SK-N-SH (cell line): Measurements from ENCODE around the gene SLC2A1. TPM values are rescaled to one million over a fixed set of nuclear protein-coding genes. Genes with fewer than 3 reads are reported as not detected.

Experiments
- CTCF ChIA-PET: fragments of 300-600, 350-600 bp; formaldehyde crosslinking; extraction: SDS; loops from one replicate; lab custom pipeline; 2021; lab: Yijun Ruan, JAX
- POLR2A ChIA-PET: fragments of 350-600 bp; sonication (Branson Sonifier 250); formaldehyde crosslinking; extraction: SDS; loops from one replicate; lab custom pipeline; 2020; ENCODE audit warnings: antibody characterized with exemption, inconsistent platforms; lab: Yijun Ruan, JAX
- DNase-seq: peaks from one replicate; pipeline ENCODE4 v3.0.0; 2012
- H2AFZ ChIP-seq: fragments of 200-600 bp; sonication (generic); 2 replicates; pipeline ENCODE4 v1.8.1; 2016; ENCODE audit warnings: antibody characterized with exemption, mild to moderate bottlenecking, low read depth
- H3F3A ChIP-seq: fragments of 200-600 bp; sonication (generic); replicated peaks from 2 replicates; pipeline ENCODE3; 2016; ENCODE audit warnings: antibody characterized with exemption, mild to moderate bottlenecking; ENCODE audit not compliant: insufficient read depth
- H3K27ac ChIP-seq, 2 experiments: fragments of 200-500 bp in 1 of 2; fragments of 200-600 bp in 1 of 2; sonication (Bioruptor generic) in 1 of 2; sonication (generic), shearing (Covaris generic) in 1 of 2; 2 replicates each; pipeline versions ENCODE4 v1.5.1 to v1.6.1; 2014 to 2016; ENCODE audit warnings: low read depth in 2 of 2, inconsistent platforms in 1 of 2, low read length in 1 of 2, mild to moderate bottlenecking in 1 of 2, mixed read lengths in 1 of 2
- H3K27me3 ChIP-seq: fragments of 200-600 bp; sonication (generic), shearing (Covaris generic); 2 replicates; pipeline ENCODE4 v1.6.1; 2016; ENCODE audit warnings: mixed run types; ENCODE audit not compliant: insufficient read depth
- H3K36me3 ChIP-seq, 2 experiments: fragments of 200-500 bp in 1 of 2; fragments of 200-600 bp in 1 of 2; sonication (Bioruptor generic) in 1 of 2; sonication (generic) in 1 of 2; replicated peaks in 1 of 2; 2 replicates each; pipeline versions ENCODE3 to v1.5.1; 2014 to 2016; ENCODE audit warnings: low read length in 1 of 2, mild to moderate bottlenecking in 1 of 2; ENCODE audit not compliant: insufficient read depth in 2 of 2, control insufficient read depth in 1 of 2
- H3K4me1 ChIP-seq, 2 experiments: fragments of 200-500 bp in 1 of 2; fragments of 200-600 bp in 1 of 2; sonication (Bioruptor generic) in 1 of 2; sonication (generic), shearing (Covaris generic) in 1 of 2; 2 replicates each; pipeline versions ENCODE4 v1.5.1 to v1.6.1; 2014 to 2016; ENCODE audit warnings: low read depth in 1 of 2, low read length in 1 of 2, mixed run types in 1 of 2; ENCODE audit not compliant: insufficient read depth in 2 of 2, control insufficient read depth in 1 of 2
- H3K4me2 ChIP-seq: fragments of 200-600 bp; sonication (generic), shearing (Covaris generic); 2 replicates; pipeline ENCODE4 v1.6.1; 2017; ENCODE audit warnings: mixed run types
- H3K4me3 ChIP-seq, 2 experiments: fragments of 200-500 bp in 1 of 2; fragments of 200-600 bp in 1 of 2; sonication (Bioruptor generic) in 1 of 2; sonication (generic), shearing (Covaris generic) in 1 of 2; 2 replicates each; pipeline versions ENCODE4 v1.5.1 to v1.8.1; 2014 to 2016; ENCODE audit warnings: low read depth in 2 of 2, inconsistent platforms in 1 of 2, low read length in 1 of 2, mild to moderate bottlenecking in 1 of 2, mixed read lengths in 1 of 2, moderate library complexity in 1 of 2
- H3K79me2 ChIP-seq: fragments of 200-600 bp; sonication (generic); 2 replicates; pipeline ENCODE4 v1.8.1; 2017; ENCODE audit warnings: mild to moderate bottlenecking; ENCODE audit not compliant: insufficient read depth
- H3K9ac ChIP-seq: fragments of 200-600 bp; sonication (generic); 2 replicates; pipeline ENCODE4 v1.6.1; 2017; ENCODE audit warnings: mixed run types
- H3K9me2 ChIP-seq: fragments of 200-600 bp; sonication (generic); 2 replicates; pipeline ENCODE4 v1.6.1; 2017; ENCODE audit warnings: mixed run types
- H3K9me3 ChIP-seq: fragments of 200-600 bp; sonication (generic); 2 replicates; pipeline ENCODE4 v1.6.1; 2017; ENCODE audit warnings: mixed run types, mild to moderate bottlenecking, moderate library complexity
- H4K20me1 ChIP-seq: fragments of 200-600 bp; sonication (generic); 2 replicates; pipeline ENCODE4 v1.6.1; 2017; ENCODE audit warnings: mild to moderate bottlenecking, mixed run types; ENCODE audit not compliant: insufficient read depth
- EP300 ChIP-seq, 2 experiments: IDR thresholded peaks; 2 replicates each; pipeline versions ENCODE4 v1.4.0 to v1.6.1; 2012; ENCODE audit warnings: borderline replicate concordance in 1 of 2, low read depth in 1 of 2, low read length in 1 of 2
- EZH2phosphoT487 ChIP-seq: fragments of 200-600 bp; sonication (generic); IDR thresholded peaks from 2 replicates; pipeline ENCODE4 v1.6.1; 2017; ENCODE audit warnings: low read depth, mixed run types, mild to moderate bottlenecking, antibody characterized with exemption, moderate library complexity, borderline replicate concordance
- FOSL2 ChIP-seq: IDR thresholded peaks from 2 replicates; pipeline ENCODE4 v1.4.0; 2012; ENCODE audit warnings: low read depth, mild to moderate bottlenecking, moderate library complexity, borderline replicate concordance
- GABPA ChIP-seq: IDR thresholded peaks from 2 replicates; pipeline ENCODE4 v1.4.0; 2012; ENCODE audit warnings: low read depth, mild to moderate bottlenecking
- GATA2 ChIP-seq: sonication (generic); formaldehyde crosslinking; IDR thresholded peaks from 2 replicates; pipeline ENCODE4 v1.5.0; 2020; ENCODE audit warnings: mild to moderate bottlenecking, missing genetic modification reagents
- RXRA ChIP-seq: IDR thresholded peaks from 2 replicates; pipeline ENCODE4 v1.4.0; 2012; ENCODE audit warnings: low read depth, mild to moderate bottlenecking, borderline replicate concordance
- SMC3 ChIP-seq: IDR thresholded peaks from 2 replicates; pipeline ENCODE4 v1.6.1; 2012; ENCODE audit warnings: low read depth, low read length, improper control_type of control experiment
- WGBS: methylation state at CpG from one replicate; pipeline ENCODE4 v1.1.6; 2017; ENCODE audit warnings: low lambda C conversion rate; 5-methylcytosine and 5-hydroxymethylcytosine counted together
- polyA plus RNA-seq, 3 experiments: library from polyadenylated mRNA; depleted of rRNA; stranded (reverse); fragments of >200 nt; gene quantifications; 2 replicates each; pipeline ENCODE4 v1.2.3, GENCODE V29; 2012
- TF ChIP-seq, protein P1 (sequence below): IDR thresholded peaks from 2 replicates; pipeline ENCODE4 v1.4.0; 2012; ENCODE audit warnings: low read depth, borderline replicate concordance
- TF ChIP-seq, protein P2 (sequence below): IDR thresholded peaks from 2 replicates; pipeline ENCODE4 v1.6.1; 2012; ENCODE audit warnings: mild to moderate bottlenecking, low read depth, low read length, moderate library complexity
- TF ChIP-seq, protein P3 (sequence below): fragments of 200-600 bp; sonication (generic); IDR thresholded peaks from 2 replicates; pipeline ENCODE4 v1.6.1; 2017; ENCODE audit warnings: antibody characterized with exemption, mild to moderate bottlenecking, moderate library complexity

Gene SLC2A1
- polyA plus RNA-seq, 1 of the 3 experiments (the other 2 are of a cell fraction) = 63.8 TPM

DNA sequence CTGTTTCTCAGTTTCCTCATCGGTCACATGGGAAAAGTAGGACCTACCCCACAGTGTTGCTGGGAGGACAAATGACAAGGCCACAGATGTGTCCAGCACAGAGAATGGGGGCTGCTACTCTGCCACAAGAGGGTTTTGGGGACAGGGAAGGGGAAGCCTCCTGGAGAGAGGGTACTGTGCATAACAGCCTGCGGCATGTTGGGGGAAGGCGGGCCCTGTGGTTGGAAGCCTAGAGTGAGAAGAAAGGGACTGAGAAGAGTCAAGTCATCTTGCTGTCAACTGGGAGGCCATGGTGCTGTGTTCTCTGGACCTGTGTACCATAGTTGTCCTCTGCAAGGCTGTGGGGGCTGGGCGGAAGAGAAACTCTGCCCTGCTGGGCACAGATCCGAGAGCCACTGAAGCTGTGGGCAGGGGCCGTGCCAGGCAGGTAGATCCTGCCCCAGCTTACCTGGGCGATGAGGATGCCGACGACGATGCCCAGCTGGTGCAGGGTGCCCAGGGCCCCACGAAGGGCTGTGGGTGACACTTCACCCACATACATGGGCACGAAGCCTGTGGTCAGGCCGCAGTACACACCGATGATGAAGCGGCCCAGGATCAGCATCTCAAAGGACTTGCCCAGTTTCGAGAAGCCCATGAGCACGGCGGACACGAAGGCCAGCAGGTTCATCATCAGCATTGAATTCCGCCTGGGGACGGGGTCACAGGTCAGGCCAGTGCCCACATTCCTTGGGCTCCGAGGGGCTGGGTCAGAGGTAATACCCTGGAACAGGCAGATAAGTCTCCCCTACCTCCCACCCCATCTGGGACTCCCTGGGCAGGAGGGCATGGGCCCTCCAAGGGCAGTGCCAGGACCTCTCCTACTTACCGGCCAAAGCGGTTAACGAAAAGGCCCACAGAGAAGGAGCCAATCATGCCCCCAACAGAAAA lies 28.2 kb downstream of the SLC2A1 start:
- DNase-seq = no peak
- Histone ChIP-seq H3F3A (peaks cover 10% of the 10 kb centered on the region), H3K4me3 (no peak overlapping the region; a peak in 1 of 4 replicates), H3K9me3 (no peaks in the 10 kb centered on the region), H3K36me3 (peaks cover 18 to 72% of the 10 kb centered on the region in 2 experiments), H3K9ac (no peak overlapping the region), H3K9me2 (no peaks in the 10 kb centered on the region), H3K27me3 (no peaks in the 10 kb centered on the region), H3K4me1 (no peaks in the 10 kb centered on the region; a peak in 1 of 4 replicates), H3K4me2 (no peak overlapping the region), H3K79me2 (peaks cover 36% of the 10 kb centered on the region), H3K27ac (no peak overlapping the region), H4K20me1 (no peaks in the 10 kb centered on the region), H2AFZ (no peak overlapping the region)
- POLR2A ChIA-PET = no interaction called here
- CTCF ChIA-PET = interaction anchor here (1.1 to 1.7 kb wide), 3 partner anchors 17 to 143 kb away, joined by 3 to 7 read pairs (median 4); no protein-coding TSS in a partner anchor
- no peak for TF ChIP-seq GATA2 (CRISPR knock-in tag)
- no peak for TF ChIP-seq FOSL2
- TF ChIP-seq, protein P1, sequence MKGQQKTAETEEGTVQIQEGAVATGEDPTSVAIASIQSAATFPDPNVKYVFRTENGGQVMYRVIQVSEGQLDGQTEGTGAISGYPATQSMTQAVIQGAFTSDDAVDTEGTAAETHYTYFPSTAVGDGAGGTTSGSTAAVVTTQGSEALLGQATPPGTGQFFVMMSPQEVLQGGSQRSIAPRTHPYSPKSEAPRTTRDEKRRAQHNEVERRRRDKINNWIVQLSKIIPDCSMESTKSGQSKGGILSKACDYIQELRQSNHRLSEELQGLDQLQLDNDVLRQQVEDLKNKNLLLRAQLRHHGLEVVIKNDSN = no peak
- TF ChIP-seq EP300 (IDR thresholded peaks at IDR 0.05; ENCODE audit: borderline replicate concordance in 1 of 2, low read depth in 1 of 2, low read length in 1 of 2) = no peak
- TF ChIP-seq EZH2phosphoT487 = no peak
- no peak for TF ChIP-seq GABPA
- TF ChIP-seq, protein P2, sequence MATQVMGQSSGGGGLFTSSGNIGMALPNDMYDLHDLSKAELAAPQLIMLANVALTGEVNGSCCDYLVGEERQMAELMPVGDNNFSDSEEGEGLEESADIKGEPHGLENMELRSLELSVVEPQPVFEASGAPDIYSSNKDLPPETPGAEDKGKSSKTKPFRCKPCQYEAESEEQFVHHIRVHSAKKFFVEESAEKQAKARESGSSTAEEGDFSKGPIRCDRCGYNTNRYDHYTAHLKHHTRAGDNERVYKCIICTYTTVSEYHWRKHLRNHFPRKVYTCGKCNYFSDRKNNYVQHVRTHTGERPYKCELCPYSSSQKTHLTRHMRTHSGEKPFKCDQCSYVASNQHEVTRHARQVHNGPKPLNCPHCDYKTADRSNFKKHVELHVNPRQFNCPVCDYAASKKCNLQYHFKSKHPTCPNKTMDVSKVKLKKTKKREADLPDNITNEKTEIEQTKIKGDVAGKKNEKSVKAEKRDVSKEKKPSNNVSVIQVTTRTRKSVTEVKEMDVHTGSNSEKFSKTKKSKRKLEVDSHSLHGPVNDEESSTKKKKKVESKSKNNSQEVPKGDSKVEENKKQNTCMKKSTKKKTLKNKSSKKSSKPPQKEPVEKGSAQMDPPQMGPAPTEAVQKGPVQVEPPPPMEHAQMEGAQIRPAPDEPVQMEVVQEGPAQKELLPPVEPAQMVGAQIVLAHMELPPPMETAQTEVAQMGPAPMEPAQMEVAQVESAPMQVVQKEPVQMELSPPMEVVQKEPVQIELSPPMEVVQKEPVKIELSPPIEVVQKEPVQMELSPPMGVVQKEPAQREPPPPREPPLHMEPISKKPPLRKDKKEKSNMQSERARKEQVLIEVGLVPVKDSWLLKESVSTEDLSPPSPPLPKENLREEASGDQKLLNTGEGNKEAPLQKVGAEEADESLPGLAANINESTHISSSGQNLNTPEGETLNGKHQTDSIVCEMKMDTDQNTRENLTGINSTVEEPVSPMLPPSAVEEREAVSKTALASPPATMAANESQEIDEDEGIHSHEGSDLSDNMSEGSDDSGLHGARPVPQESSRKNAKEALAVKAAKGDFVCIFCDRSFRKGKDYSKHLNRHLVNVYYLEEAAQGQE = no peak
- no peak for TF ChIP-seq RXRA
- no peak for TF ChIP-seq SMC3
- TF ChIP-seq, protein P3, sequence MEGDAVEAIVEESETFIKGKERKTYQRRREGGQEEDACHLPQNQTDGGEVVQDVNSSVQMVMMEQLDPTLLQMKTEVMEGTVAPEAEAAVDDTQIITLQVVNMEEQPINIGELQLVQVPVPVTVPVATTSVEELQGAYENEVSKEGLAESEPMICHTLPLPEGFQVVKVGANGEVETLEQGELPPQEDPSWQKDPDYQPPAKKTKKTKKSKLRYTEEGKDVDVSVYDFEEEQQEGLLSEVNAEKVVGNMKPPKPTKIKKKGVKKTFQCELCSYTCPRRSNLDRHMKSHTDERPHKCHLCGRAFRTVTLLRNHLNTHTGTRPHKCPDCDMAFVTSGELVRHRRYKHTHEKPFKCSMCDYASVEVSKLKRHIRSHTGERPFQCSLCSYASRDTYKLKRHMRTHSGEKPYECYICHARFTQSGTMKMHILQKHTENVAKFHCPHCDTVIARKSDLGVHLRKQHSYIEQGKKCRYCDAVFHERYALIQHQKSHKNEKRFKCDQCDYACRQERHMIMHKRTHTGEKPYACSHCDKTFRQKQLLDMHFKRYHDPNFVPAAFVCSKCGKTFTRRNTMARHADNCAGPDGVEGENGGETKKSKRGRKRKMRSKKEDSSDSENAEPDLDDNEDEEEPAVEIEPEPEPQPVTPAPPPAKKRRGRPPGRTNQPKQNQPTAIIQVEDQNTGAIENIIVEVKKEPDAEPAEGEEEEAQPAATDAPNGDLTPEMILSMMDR = no peak
- 91% methylated on average over 10 of the region's 25 CpGs for WGBS
